HEK293T (cell line): ENCODE results near the gene PCNX3.

Source experiments
- ARNT ChIP-seq: fragments of 450-650 bp; IDR thresholded peaks from 2 replicates; pipeline ENCODE4 v1.6.1; 2017; ENCODE audit warnings: mild to moderate bottlenecking
- BHLHE40 ChIP-seq: fragments of 450-650 bp; IDR thresholded peaks from 2 replicates; pipeline ENCODE4 v1.6.1; 2016; ENCODE audit warnings: mild to moderate bottlenecking, moderate library complexity, borderline replicate concordance
- ELF4 ChIP-seq: fragments of 450-650 bp; IDR thresholded peaks from 2 replicates; pipeline ENCODE4 v1.6.1; 2017; ENCODE audit warnings: antibody characterized with exemption
- FOXA1 ChIP-seq: fragments of 450-650 bp; IDR thresholded peaks from 2 replicates; pipeline ENCODE4 v1.6.1; 2016; ENCODE audit warnings: mild to moderate bottlenecking
- FOXK2 ChIP-seq: fragments of 450-650 bp; IDR thresholded peaks from 2 replicates; pipeline ENCODE4 v1.6.1; 2016; ENCODE audit warnings: mild to moderate bottlenecking
- FOXM1 ChIP-seq: fragments of 450-650 bp; IDR thresholded peaks from 2 replicates; pipeline ENCODE4 v1.6.1; 2017; ENCODE audit warnings: mild to moderate bottlenecking, borderline replicate concordance
- NFRKB ChIP-seq: fragments of 450-650 bp; IDR thresholded peaks from 2 replicates; pipeline ENCODE4 v1.6.1; 2016; ENCODE audit warnings: mild to moderate bottlenecking, moderate library complexity
- SP1 ChIP-seq: fragments of 450-650 bp; IDR thresholded peaks from 2 replicates; pipeline ENCODE4 v1.6.1; 2017
- SUZ12 ChIP-seq: fragments of 450-650 bp; IDR thresholded peaks from 2 replicates; pipeline ENCODE4 v1.6.1; 2016; ENCODE audit warnings: mild to moderate bottlenecking
- TARDBP ChIP-seq: fragments of 450-650 bp; IDR thresholded peaks from 2 replicates; pipeline ENCODE4 v1.6.1; 2016
- ZNF384 ChIP-seq: fragments of 450-650 bp; IDR thresholded peaks from 2 replicates; pipeline ENCODE4 v1.6.1; 2016

- no peak for TF ChIP-seq FOXK2
- TF ChIP-seq ZNF384 = no peak
- no peak for TF ChIP-seq SP1
- no peak for TF ChIP-seq FOXA1
- TF ChIP-seq FOXM1 = no peak
- TF ChIP-seq TARDBP = no peak
- no peak for TF ChIP-seq SUZ12
- TF ChIP-seq BHLHE40 = no peak
- TF ChIP-seq ELF4 = no peak
- no peak for TF ChIP-seq NFRKB
- no peak for TF ChIP-seq ARNT
These were observed 14.6 kb downstream of the PCNX3 start for GRCh38 chr11:65630215-65630614.
